ENCODE results near the gene PGD.
"Not testable (repeated sequence)": the region's sequence is repeated elsewhere in the genome, so short reads cannot be mapped to it uniquely, and the experiment has no call there.

PGD gene

DNA sequence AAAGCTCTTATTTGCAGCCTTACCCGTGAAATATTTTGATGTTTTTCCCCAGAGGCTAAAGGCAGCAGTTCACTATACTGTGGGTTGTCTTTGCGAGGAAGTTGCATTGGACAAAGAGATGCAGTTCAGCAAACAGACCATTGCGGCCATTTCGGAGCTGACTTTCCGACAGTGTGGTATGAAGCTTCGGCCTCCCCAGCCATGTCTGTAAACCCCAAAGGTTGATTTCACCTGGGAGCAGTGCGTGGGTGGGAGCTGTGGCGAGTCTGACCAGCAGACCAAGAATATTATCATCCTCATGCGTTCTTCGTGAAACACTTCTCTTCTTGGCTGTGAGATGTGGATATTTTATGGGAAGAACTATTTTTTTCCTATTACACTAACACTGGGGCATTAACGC, 34.9 kb downstream of the PGD start:
- DNase-seq = no peak

DNA sequence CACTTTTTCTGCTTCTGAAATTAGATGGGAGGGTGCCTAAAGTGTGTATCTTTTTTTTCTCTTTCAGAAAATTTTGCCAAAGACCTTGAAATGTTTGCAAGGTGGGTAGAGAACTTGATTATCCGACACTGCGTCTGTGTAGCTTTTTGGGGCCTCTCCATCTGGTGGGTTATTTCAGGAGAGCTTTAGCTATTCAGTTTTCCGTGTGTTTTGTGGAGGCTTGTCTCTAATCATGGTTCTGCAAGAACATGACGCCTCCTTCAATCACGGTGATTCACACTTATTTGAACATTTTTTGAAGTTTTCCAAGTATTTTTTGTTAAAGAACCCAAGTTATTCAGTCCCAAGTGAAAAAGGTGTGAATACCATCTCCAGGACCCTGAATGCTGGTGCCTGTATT, 35.7 kb downstream of the PGD start:
- DNase-seq = no peak

DNA sequence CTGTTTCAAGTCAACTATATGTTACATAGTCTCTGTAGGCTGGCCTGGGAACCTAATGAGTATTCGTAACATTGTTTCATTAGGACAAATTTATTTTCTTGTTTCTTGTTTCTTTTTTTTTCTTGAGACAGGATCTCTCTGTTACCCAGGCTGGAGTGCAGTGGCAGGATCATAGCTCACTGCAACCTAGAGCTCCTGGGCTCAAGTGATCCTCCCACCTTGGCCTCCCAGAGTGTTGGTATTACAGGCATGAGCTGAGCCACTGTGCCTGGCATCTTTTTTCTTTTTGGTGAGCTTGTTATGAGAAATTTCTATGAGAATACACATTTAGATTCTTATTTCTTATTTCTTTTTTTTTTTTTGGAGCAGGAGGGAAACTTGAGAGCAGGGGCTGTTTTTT, 38.2 kb downstream of the PGD start:
- no peak for DNase-seq

DNA sequence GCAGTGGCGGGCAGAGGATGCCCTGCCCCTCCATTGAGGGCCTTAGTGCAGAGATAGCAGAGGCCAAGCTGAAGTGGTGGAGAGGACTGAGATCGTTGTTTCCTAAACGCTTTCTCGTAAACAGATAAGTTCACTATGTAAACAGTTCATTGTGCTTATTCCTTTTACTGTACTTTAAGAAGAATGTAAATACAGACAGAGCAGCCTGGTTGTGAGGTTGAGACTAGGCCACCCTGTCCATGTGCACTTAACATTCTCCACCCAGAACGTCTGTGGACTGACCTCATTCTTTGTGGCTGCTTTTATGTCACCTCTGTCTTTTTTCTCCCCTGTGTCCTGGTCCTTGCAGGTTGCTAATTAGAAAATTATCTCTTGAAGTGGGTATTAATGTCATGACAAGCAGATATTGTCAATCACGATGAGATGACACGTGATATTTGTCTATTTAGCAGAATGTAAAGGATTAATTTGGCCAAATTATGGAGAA, 39.9 kb downstream of the PGD start:
- no peak for DNase-seq

DNA sequence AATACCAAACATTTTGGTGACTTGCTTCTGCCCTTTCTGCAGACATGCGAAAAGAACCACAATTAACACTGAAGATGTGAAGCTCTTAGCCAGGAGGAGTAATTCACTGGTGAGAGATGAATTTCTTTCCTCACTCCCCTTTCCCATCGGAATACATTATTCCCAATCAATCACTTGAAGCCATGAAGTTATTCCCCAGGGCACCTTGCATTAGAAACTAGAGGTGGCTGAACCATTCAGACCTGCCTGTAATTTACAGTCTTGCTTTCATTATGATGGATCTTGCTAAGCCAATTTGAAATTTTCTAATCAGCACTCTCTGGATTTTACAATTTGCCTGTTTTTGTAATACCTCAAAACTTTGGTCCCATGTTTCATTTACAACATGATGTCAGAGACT, 41.4 kb downstream of the PGD start:
- DNase-seq = no peak

DNA sequence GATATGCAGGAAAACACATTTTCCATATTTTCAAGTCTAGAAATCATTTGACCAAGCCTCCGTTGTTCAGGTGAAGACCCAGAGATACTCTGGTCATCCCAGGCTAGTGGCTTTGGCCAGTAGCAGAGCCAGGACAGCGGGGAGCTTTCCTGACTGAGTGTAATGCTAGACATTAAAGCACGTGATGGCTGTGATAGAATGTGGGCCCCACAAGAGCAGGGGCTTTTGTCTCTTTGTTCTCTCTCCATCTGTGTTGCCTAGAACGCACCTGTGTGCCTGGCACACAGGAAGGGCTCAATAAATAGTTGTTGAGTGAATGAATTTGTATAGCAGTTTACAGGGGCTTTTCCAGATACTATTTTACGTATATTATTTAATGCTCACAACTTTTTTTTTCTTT, 41.9 kb downstream of the PGD start:
- no peak for DNase-seq

DNA sequence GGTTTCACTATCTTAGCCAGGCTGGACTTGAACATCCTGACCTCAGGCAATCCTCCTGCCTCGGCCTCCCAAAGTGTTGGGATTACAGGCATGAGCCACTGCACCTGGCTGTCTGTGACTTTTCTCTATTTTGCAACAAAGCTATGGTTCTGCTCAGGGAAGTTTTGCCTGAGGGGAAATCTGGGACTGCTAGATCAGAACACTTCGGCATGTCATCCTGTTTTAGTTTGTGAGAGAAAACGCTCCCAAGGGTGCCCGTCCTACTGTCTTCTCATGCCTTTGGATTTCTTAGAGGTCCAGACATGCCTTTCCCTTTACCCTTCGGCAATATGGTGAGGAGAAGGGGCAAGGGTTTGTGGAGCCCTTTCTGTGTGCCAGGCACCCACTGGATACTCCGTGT, 45.4 kb downstream of the PGD start:
- DNase-seq = no peak

DNA sequence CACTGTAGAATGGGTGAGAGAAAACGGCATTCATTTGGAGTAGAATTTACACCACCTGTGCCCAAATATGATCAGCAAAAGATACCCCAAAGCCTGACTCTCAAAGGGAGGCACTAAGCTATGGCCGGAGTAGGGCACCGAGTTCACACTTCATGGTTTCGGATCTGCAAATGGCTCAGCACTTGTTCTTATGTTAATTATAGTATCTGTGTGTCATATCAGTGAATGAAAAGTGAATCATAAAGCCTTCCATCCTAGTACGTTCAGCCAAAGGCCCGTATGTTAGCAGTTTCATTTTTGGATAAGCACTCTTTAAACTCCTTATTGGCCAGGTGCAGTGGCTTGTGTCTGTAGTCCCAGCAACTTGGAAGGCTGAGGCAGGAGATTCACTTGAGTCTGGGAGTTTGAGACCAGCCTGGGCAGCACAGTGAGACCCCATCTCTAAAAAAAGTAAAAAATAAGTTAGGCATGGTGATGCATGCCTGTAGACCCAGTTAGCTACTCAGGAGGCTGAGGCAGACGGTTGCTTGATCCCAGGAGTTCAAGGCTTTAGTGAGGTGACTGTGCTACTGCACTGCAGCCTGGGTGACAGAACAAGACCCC, 46.0 kb downstream of the PGD start:
- no peak for DNase-seq

DNA sequence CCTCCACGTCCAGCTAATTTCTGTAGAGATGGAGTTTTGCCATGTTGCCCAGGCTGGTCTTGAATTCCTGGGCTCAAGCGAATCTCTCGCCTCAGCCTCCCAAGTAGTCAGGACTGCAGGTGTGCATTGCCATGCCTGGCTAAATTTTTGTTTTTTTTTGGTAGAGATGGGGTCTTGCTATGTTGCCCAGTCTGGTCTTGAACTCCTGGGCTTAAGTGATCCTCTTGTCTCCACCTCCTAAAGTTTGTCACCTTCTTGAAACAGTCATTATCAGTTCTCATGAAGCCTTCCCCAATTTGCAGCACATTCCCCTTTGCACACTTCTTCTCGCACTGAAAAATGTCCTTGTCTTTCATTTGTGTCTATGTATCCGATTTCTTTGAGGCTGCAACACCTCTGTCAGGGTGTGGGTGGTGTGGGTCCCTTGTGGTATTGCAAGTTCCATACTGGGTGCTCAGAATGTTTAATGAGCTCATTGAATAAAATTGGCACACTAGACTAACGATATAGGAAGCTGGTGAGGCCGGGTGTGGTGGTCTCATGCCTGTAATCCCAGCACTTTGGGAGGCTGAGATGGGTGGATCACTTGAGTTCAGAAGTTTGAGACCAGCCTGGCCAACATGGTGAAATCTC, 48.0 kb downstream of the PGD start:
- DNase-seq = no peak

DNA sequence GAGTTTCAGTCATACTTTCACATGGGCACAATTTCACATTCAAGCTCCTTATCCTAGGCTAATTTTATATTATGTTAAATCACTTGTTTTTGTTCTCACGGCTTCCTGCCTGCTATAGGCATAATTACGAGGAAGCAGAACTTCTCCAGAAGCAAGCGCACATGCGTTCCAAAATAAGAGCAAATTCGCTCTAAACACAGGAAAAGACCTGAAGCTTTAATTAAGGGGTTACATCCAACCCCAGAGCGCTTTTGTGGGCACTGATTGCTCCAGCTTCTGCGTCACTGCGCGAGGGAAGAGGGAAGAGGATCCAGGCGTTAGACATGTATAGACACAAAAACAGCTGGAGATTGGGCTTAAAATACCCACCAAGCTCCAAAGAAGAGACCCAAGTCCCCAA, 50.9 kb downstream of the PGD start, which contains the start of gene CORT:
TSS of gene CORT (plus strand) at position 281 of the 400 bp plus-strand sequence. CDS start 193 bp downstream, outside the sequence.
- no peak for DNase-seq

DNA sequence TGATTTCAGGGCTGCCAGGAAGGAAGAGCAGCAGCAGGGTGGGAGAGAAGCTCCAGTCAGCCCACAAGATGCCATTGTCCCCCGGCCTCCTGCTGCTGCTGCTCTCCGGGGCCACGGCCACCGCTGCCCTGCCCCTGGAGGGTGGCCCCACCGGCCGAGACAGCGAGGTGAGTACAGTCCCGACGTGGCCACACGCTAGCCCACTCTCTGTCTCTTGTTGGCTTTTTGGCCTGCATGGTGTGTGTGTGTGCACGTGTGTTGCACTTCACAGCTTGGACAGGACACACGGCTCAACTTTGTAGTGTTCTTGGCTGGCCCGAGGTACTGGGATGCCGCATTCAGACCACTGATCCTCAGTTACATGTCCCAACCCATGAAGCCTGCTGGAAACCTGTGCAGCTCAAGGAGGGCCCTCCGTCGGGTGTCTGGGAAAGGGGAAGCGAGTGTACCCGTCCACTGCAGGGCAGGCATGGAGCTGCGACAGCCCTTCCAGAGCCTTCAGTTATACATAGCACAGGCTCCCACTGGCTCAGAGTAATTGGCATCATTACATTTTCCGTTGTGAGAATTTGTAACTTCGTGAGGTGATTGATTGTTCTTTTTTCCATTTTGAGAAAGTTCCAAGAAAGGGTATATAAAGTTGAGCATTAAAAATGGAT, 51.4 kb downstream of the PGD start:
- DNase-seq = no peak

DNA sequence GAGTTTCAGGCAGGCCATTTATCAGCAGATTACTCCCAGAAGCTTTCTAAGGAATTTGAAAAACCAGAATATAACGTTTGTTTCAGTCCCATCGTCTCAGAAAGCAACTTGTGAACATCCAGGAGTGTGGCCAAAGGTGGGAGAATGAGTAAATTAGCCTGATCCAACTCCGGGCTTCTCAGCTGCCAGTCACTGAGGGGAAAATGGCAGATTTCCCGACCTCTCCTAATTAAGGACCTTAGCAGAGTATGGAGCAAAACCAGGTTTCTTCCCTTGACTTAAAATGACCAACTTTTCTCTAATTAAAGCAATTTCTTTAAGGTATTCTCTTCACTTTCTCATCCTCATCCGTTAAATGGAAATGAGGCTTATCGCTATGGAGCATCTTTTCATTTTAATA, 52.0 kb downstream of the PGD start:
- DNase-seq = no peak

DNA sequence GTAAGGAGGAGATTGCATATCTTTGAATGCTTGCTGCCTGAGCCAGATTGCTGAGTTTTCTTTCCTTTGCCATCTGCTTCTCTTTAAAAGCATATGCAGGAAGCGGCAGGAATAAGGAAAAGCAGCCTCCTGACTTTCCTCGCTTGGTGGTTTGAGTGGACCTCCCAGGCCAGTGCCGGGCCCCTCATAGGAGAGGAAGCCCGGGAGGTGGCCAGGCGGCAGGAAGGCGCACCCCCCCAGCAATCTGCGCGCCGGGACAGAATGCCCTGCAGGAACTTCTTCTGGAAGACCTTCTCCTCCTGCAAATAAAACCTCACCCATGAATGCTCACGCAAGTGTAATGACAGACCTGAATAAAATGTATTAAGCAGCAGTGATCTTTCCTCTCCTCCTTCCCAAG, 52.4 kb downstream of the PGD start:
- no peak for DNase-seq

DNA sequence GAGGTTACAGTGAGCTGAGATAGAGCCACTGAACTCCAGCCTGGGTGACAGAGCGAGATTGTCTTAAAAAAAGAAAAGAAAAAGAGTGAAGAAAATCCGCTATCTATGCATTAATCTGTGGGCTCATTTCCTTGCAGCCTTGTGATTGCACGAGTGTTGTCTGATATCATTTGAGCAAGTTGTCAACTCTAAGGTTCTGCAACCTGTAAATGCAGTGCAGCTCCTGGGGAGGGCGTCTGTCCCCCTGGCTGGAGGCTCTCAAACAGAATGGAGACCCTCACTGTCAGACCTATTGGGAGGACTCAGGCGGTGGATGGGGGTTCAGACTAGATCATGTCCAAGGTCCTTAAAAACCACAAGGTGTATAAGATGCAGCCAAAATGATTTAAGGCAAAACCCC, 57.2 kb downstream of the PGD start:
- DNase-seq = no peak

DNA sequence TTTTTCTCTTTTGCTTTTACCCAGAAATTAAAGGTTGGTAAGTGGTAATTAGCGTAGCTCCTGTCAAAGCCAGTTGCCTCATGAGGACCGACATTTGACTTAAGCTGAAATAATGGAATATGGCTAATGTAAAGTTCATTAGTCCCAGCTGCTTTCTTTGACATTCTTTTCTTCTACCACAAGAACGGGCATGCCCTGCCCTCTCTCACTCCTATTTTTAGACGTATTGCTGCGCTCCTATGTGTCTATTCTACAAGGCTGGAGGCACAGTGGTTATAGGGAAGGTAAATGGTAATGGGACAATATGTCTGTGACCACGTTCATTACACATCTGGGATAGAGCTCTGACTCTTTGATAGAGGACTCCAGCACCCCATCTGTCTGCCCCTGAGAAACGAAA, 57.8 kb downstream of the PGD start:
- DNase-seq = no peak

DNA sequence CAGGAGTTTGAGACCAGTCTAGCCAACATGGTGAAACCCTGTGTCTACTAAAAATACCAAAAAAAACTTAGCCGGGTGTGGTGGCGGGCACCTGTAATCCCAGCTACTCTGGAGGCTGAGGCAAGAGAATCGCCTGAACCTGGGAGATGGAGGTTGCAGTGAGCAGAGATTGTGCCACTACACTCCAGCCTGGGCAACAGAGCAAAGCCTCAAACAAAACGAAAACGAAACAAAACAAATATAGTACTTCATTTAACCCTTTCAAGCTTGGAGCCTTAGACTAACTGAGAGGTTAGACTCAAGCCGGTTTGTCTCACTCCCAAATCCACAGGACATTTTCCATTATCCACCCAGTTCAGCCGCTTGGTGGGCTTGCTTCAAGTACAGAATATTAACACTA, 58.6 kb downstream of the PGD start:
- DNase-seq = not testable (repeated sequence)

DNA sequence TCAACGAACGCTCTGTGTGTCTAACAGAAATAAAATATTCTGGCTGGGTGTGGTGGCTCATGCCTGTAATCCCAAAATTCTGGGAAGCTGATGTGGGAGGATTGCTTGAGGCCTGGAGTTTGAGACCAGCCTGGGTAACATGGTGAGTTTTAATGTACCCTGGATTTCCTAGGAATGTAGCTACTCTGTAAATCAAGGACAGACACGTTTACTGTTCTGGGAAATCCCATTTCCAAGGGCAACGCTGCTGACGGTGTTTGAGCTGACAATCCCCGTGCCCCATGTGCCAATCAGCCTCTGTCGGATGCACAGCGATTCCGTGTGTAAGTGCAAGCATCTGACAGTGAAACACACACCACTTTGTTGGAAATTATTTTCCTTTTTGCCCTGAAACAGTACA, 59.0 kb downstream of the PGD start:
- DNase-seq = no peak

DNA sequence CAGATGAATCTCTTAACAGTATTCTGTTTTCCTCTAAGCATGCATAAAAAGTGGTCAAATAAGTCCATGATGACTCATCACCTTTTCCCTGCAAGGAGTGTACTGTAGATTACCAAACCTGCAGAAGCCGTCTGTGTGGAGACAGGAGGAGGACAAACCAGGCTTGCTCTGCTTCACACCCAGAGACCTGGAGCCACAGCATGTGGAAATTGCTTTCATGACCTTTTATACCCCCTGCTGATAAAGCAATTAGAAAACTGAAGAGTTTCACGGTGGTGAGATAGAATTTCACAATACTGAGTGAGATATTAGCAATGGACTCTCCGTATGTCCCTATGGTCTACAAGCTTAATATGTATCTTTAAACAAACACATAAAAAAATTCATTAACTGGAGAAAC, 60.3 kb downstream of the PGD start:
- no peak for DNase-seq

DNA sequence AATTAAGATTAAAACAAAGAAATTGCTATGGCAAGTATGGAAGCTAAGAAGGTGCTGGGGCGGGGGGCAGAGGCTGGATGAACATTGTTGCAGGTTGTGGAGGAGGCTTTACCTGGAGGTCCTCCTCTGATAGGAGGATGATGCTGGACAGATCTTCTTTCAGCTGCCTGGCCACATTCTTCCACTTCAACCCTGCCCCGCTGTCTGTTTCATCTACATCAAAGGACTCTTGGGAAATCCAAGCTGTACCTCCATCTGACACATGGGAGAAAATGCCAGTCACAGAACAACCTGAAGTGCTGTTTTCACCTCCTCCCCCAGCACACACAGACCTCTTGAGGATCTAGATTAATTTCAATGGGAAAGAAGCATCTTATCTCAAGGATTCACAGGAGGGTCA, 68.2 kb downstream of the PGD start:
- no peak for DNase-seq

DNA sequence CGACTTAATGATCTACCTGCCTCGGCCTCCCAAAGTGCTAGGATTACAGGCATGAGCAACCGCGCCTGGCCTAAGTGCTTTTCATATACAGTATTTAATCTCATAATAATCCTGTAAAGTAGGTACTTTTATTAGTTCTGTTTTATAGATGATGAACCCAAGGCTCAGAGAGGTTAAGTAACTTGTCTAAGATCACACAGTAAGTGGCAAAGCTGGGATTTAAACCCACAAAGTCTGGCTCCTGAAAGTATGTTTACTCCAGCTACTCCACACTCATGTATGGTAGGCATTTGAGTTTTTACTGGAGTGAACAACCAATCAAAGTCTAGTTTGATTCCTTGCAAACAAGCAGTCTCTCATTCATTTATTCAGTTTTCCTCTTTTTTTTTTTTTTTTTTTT, 71.2 kb downstream of the PGD start:
- DNase-seq = no peak
